Body of pancreas (tissue), 4 donors: Measurements from ENCODE around the gene TATDN2. TPM values are rescaled to one million over a fixed set of nuclear protein-coding genes. Genes with fewer than 3 reads are reported as not detected.

Experiments
- ATAC-seq: fragments of 150-250 bp; one replicate; pipeline ENCODE4 v1.9.1; 2016
- DNase-seq, 4 donors: peaks; one replicate each; pipeline ENCODE4 v3.0.0-alpha.2; 2019
- H3K27ac ChIP-seq, 4 donors: fragments of 200-600 bp; sonication (generic); 1 replicate in 3 of 4; 2 replicates in 1 of 4; pipeline versions ENCODE4 v1.5.1 to v1.6.1; 2016 to 2019; ENCODE audit warnings: mild to moderate bottlenecking in 1 of 4, mixed read lengths in 1 of 4, moderate library complexity in 1 of 4
- H3K27me3 ChIP-seq, 2 donors: fragments of 200-600 bp; sonication (generic); one replicate each; pipeline ENCODE4 v1.6.0; 2016; ENCODE audit warnings: mild to moderate bottlenecking in 1 of 2
- H3K36me3 ChIP-seq, 2 donors: fragments of 200-600 bp; sonication (generic); replicated peaks in 1 of 2; 2 replicates each; pipeline ENCODE4 v1.5.1; 2016; ENCODE audit warnings: low read depth in 2 of 2; ENCODE audit not compliant: insufficient read depth in 1 of 2
- H3K4me1 ChIP-seq: fragments of 200-600 bp; sonication (generic); one replicate; pipeline ENCODE4 v1.6.0; 2016
- H3K4me3 ChIP-seq, 2 donors: fragments of 200-600 bp; sonication (generic); 1 replicate in 1 of 2; 2 replicates in 1 of 2; pipeline ENCODE4 v1.5.1; 2016 to 2019
- H3K9me3 ChIP-seq, 3 donors: fragments of 200-600 bp; sonication (generic); 1 replicate in 2 of 3; 2 replicates in 1 of 3; pipeline ENCODE4 v1.5.1; 2016
- POLR2A ChIP-seq, 3 donors: fragments of 450-650 bp; IDR thresholded peaks; one replicate each; pipeline ENCODE4 v1.6.1; 2016; ENCODE audit warnings: antibody characterized with exemption in 3 of 3, mild to moderate bottlenecking in 2 of 3
- WGBS, 2 donors: methylation state at CpG; one replicate each; pipeline ENCODE4 v1.1.5; 2017; 5-methylcytosine and 5-hydroxymethylcytosine counted together
- intact Hi-C: fragments of 100-400 bp; cut with DNase I; formaldehyde crosslinking; loops from one replicate; pipeline ENCODE4 v1.15.1; 2023
- total RNA-seq, 2 donors: library from RNA; depleted of rRNA; stranded (reverse); fragments of >200 nt; gene quantifications; one replicate each; pipeline ENCODE4 v1.1.0, GENCODE V29; 2016
- TF ChIP-seq, protein P1 (sequence below), 7 experiments: fragments of 450-650 bp in 4 of 7; fragments of 200-600 bp in 3 of 7; sonication (generic) in 3 of 7; IDR thresholded peaks; one replicate each; pipeline ENCODE4 v1.5.1; 2016 to 2019; ENCODE audit warnings: antibody characterized with exemption in 7 of 7

The TATDN2 gene
- total RNA-seq, 2 donors from 2014 or later: 15.3 to 19.8 TPM

GRCh38 chr3:10228248-10228950 lies 19.9 kb upstream of the TATDN2 start:
- Histone ChIP-seq H3K4me1 (peaks cover 7% of the 10 kb centered on the region), H3K27ac (peak overlapping the region in 1 of 4 donors; percentile 18), H3K36me3 (no peaks in the 10 kb centered on the region), H3K9me3 (no peaks in the 10 kb centered on the region), H3K4me3 (no peak overlapping the region), H3K27me3 (no peaks in the 10 kb centered on the region)
- WGBS, 2 donors: 75 to 93% methylated on average over 4 of the region's 4 CpGs
- intact Hi-C loops: loop anchor here (10.0 kb wide), 1 partner anchor 64 kb away; the partner anchor contains the start of gene IRAK2
- peak in 1 of 4 donors; percentile 42 for DNase-seq
- no peak for ATAC-seq
- TF ChIP-seq POLR2A (IDR thresholded peaks at IDR 0.05): no peak
- TF ChIP-seq, protein P1, sequence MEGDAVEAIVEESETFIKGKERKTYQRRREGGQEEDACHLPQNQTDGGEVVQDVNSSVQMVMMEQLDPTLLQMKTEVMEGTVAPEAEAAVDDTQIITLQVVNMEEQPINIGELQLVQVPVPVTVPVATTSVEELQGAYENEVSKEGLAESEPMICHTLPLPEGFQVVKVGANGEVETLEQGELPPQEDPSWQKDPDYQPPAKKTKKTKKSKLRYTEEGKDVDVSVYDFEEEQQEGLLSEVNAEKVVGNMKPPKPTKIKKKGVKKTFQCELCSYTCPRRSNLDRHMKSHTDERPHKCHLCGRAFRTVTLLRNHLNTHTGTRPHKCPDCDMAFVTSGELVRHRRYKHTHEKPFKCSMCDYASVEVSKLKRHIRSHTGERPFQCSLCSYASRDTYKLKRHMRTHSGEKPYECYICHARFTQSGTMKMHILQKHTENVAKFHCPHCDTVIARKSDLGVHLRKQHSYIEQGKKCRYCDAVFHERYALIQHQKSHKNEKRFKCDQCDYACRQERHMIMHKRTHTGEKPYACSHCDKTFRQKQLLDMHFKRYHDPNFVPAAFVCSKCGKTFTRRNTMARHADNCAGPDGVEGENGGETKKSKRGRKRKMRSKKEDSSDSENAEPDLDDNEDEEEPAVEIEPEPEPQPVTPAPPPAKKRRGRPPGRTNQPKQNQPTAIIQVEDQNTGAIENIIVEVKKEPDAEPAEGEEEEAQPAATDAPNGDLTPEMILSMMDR (IDR thresholded peaks at IDR 0.05): no peak

DNA sequence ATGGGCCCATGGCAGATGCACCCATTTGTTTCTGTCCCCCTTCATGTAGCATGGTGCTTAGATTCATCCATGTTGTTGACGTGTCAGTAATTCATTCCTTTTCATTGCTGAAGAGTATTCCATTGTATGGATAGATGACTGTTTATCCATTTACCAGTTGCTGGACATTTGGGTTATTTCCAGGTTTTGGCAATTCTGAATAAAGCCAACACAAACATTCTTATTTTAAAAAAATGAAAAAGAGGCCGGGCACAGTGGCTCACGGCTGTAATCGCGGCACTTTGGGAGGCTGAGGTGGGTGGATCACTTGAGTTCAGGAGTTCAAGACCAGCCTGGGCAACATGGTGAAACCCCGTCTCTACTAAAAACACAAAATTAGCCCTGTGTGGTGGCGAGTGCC lies 18.7 kb upstream of the TATDN2 start:
- H3K27ac ChIP-seq: no peak overlapping the region
- no peaks in the 10 kb centered on the region for H3K36me3 ChIP-seq
- DNase-seq (no peak), ATAC-seq (no peak)
- 79 to 84% methylated on average over 7 of the region's 7 CpGs for WGBS, 2 donors
- no peaks in the 10 kb centered on the region for H3K27me3 ChIP-seq
- intact Hi-C loops: loop anchor here (10.0 kb wide), 1 partner anchor 65 kb away; the partner anchor contains the start of gene IRAK2
- H3K9me3 ChIP-seq: no peaks in the 10 kb centered on the region
- TF ChIP-seq, protein P1 (IDR thresholded peaks at IDR 0.05): no peak
- TF ChIP-seq POLR2A (IDR thresholded peaks at IDR 0.05): no peak
- no peak overlapping the region for H3K4me3 ChIP-seq
- H3K4me1 ChIP-seq: peaks cover 7% of the 10 kb centered on the region

GRCh38 chr3:10232137-10232536 lies 16.1 kb upstream of the TATDN2 start:
- peak in 1 of 4 donors; percentile 50 for DNase-seq
- H3K4me3 ChIP-seq: no peak overlapping the region
- no peaks in the 10 kb centered on the region for H3K27me3 ChIP-seq
- 69 to 90% methylated on average over 7 of the region's 7 CpGs for WGBS, 2 donors
- ATAC-seq: no peak
- H3K9me3 ChIP-seq: no peaks in the 10 kb centered on the region
- H3K4me1 ChIP-seq: no peaks in the 10 kb centered on the region
- intact Hi-C loops: no loop called here
- H3K36me3 ChIP-seq: no peaks in the 10 kb centered on the region
- no peak for TF ChIP-seq POLR2A (IDR thresholded peaks at IDR 0.05)
- TF ChIP-seq, protein P1 (IDR thresholded peaks at IDR 0.05): no peak
- no peak overlapping the region for H3K27ac ChIP-seq

GRCh38 chr3:10233988-10234387 lies 14.3 kb upstream of the TATDN2 start:
- H3K27ac ChIP-seq: no peak overlapping the region
- TF ChIP-seq, protein P1 (IDR thresholded peaks at IDR 0.05): no peak
- no peak for TF ChIP-seq POLR2A (IDR thresholded peaks at IDR 0.05)
- ATAC-seq (no peak), DNase-seq (no peak)
- H3K27me3 ChIP-seq: no peaks in the 10 kb centered on the region
- H3K36me3 ChIP-seq: no peaks in the 10 kb centered on the region
- H3K4me3 ChIP-seq: no peak overlapping the region
- no peaks in the 10 kb centered on the region for H3K4me1 ChIP-seq
- H3K9me3 ChIP-seq: no peaks in the 10 kb centered on the region
- 88 to 91% methylated on average over 13 of the region's 13 CpGs for WGBS, 2 donors
- intact Hi-C loops: no loop called here
